HG03139 (cell line): ENCODE data around the gene CDC37L1.
"Not testable (repeated sequence)": the region's sequence is repeated elsewhere in the genome, so short reads cannot be mapped to it uniquely, and the experiment has no call there.

Experiments
- ATAC-seq: cut with Tn5 transposase; IDR thresholded peaks from one replicate; pipeline ENCODE4 v1.9.1; 2021; ENCODE audit not compliant: unreplicated experiment

Gene CDC37L1

GRCh38 chr9:4679268-4680172 lies at the start of gene CDC37L1:
Gene CDC37L1, plus strand, starts transcription at chr9:4679569. Its CDS starts 199 bp downstream, at chr9:4679768.
- ATAC-seq: peak; percentile 92

GRCh38 chr9:4630836-4631235 lies 48.5 kb upstream of the CDC37L1 start:
- no peak for ATAC-seq

- no peak for ATAC-seq
These were observed 40.4 kb upstream of the CDC37L1 start for GRCh38 chr9:4638968-4639367.

GRCh38 chr9:4639420-4639819 lies 39.9 kb upstream of the CDC37L1 start:
- no peak for ATAC-seq

- no peak for ATAC-seq
These were observed 39.3 kb upstream of the CDC37L1 start for GRCh38 chr9:4640027-4640426.

GRCh38 chr9:4642351-4642750 lies 37.0 kb upstream of the CDC37L1 start:
- ATAC-seq: no peak

- no peak for ATAC-seq
These were observed 25.3 kb upstream of the CDC37L1 start for GRCh38 chr9:4654084-4654483.

- no peak for ATAC-seq
These were observed 24.8 kb upstream of the CDC37L1 start for GRCh38 chr9:4654538-4654937.

- not testable (repeated sequence) for ATAC-seq
These were observed 23.2 kb upstream of the CDC37L1 start for GRCh38 chr9:4656196-4656595.

- ATAC-seq: no peak
These were observed 22.7 kb upstream of the CDC37L1 start for GRCh38 chr9:4656621-4657020.

- ATAC-seq: no peak
These were observed 21.8 kb upstream of the CDC37L1 start for GRCh38 chr9:4657426-4658159.

GRCh38 chr9:4660665-4661064 lies 18.7 kb upstream of the CDC37L1 start:
- ATAC-seq: not testable (repeated sequence)

- no peak for ATAC-seq
These were observed 18.2 kb upstream of the CDC37L1 start for GRCh38 chr9:4661165-4661564.

- ATAC-seq: peak; percentile 6
These were observed 17.8 kb upstream of the CDC37L1 start for GRCh38 chr9:4661611-4662010.

- peak; percentile 86 for ATAC-seq
These were observed 17.0 kb upstream of the CDC37L1 start, which contains the start of gene PLPP6 for GRCh38 chr9:4662108-4662988. Gene PLPP6, plus strand, starts transcription at chr9:4662294. Its CDS starts 82 bp downstream, at chr9:4662376.

GRCh38 chr9:4662989-4663792 lies 16.2 kb upstream of the CDC37L1 start:
- ATAC-seq: no peak

GRCh38 chr9:4663956-4664355 lies 15.4 kb upstream of the CDC37L1 start:
- no peak for ATAC-seq

- no peak for ATAC-seq
These were observed 14.0 kb upstream of the CDC37L1 start for GRCh38 chr9:4665357-4665756.

GRCh38 chr9:4666042-4666699 lies 13.2 kb upstream of the CDC37L1 start, which contains the start of gene SPATA6L:
Gene SPATA6L, minus strand, starts transcription at chr9:4666480. Its CDS starts 230 bp downstream, at chr9:4666250.
- no peak for ATAC-seq
